Hepatocyte (in vitro differentiated cells): ENCODE data around the gene PTCRA. TPM values are rescaled to one million over a fixed set of nuclear protein-coding genes. Genes with fewer than 3 reads are reported as not detected.
A peak's percentile ranks its signal among the peaks of the same experiment; 100 is the strongest.

ENCODE experiments used
- DNase-seq: peaks from one replicate; pipeline ENCODE4 v3.0.0-alpha.2; 2016; ENCODE audit warnings: low spot score
- H2AFZ ChIP-seq: fragments of 200-600 bp; sonication (generic); 2 replicates; pipeline ENCODE4 v1.6.0; 2016; ENCODE audit warnings: antibody characterized with exemption, mild to moderate bottlenecking
- H3K27ac ChIP-seq: fragments of 200-600 bp; sonication (generic); 2 replicates; pipeline ENCODE4 v1.5.1; 2016; ENCODE audit warnings: mild to moderate bottlenecking
- H3K27me3 ChIP-seq: fragments of 200-600 bp; sonication (generic); 2 replicates; pipeline ENCODE4 v1.6.1; 2016
- H3K36me3 ChIP-seq: fragments of 200-600 bp; sonication (generic); replicated peaks from 2 replicates; pipeline ENCODE4 v1.5.1; 2016; ENCODE audit warnings: low read depth; ENCODE audit not compliant: insufficient read depth
- H3K4me1 ChIP-seq: fragments of 200-600 bp; sonication (generic); 2 replicates; pipeline ENCODE4 v1.5.1; 2016; ENCODE audit warnings: mild to moderate bottlenecking, moderate library complexity; ENCODE audit not compliant: insufficient read depth
- H3K4me2 ChIP-seq: fragments of 200-600 bp; sonication (generic); 2 replicates; pipeline ENCODE4 v1.6.0; 2016
- H3K4me3 ChIP-seq: fragments of 200-600 bp; sonication (generic); 2 replicates; pipeline ENCODE4 v1.5.1; 2016; ENCODE audit warnings: mild to moderate bottlenecking
- H3K79me2 ChIP-seq: fragments of 200-600 bp; sonication (generic); 2 replicates; pipeline ENCODE4 v1.6.0; 2017; ENCODE audit warnings: mild to moderate bottlenecking
- H3K9me2 ChIP-seq: fragments of 200-600 bp; sonication (generic); replicated peaks from 2 replicates; pipeline ENCODE4 v1.6.0; 2017; ENCODE audit warnings: mild to moderate bottlenecking; ENCODE audit not compliant: insufficient read depth
- H3K9me3 ChIP-seq: fragments of 200-600 bp; sonication (generic); 2 replicates; pipeline ENCODE4 v1.5.1; 2016; ENCODE audit warnings: low read depth, mild to moderate bottlenecking
- H4K20me1 ChIP-seq: fragments of 200-600 bp; sonication (generic); 2 replicates; pipeline ENCODE4 v1.6.0; 2016; ENCODE audit warnings: mild to moderate bottlenecking; ENCODE audit not compliant: insufficient read depth, poor library complexity, severe bottlenecking
- EZH2 ChIP-seq: fragments of 200-600 bp; sonication (generic); IDR thresholded peaks from 2 replicates; pipeline ENCODE4 v1.6.1; 2016; ENCODE audit warnings: antibody characterized with exemption, mild to moderate bottlenecking, borderline replicate concordance
- EZH2phosphoT487 ChIP-seq: fragments of 200-600 bp; sonication (generic); IDR thresholded peaks from one replicate; pipeline ENCODE4 v1.6.1; 2018; ENCODE audit warnings: antibody characterized with exemption, mild to moderate bottlenecking, low read depth, moderate library complexity; ENCODE audit not compliant: unreplicated experiment, severe bottlenecking
- WGBS: methylation state at CpG from one replicate; pipeline ENCODE4 v1.1.6; 2016; ENCODE audit warnings: low lambda C conversion rate; ENCODE audit errors: missing lambda C conversion rate; 5-methylcytosine and 5-hydroxymethylcytosine counted together
- polyA plus RNA-seq: library from polyadenylated mRNA; unstranded; fragments of >200 nt; fragmentation: Nextera tagmentation; extraction: Ambion mirVana; gene quantifications from 2 replicates; pipeline ENCODE4 v1.2.1, GENCODE V29; 2016
- total RNA-seq: library from RNA; depleted of rRNA; stranded (reverse); fragments of >200 nt; gene quantifications from 2 replicates; pipeline ENCODE4 v1.2.3, GENCODE V29; 2014
- TF ChIP-seq, protein P1 (sequence below): fragments of 200-600 bp; sonication (generic); IDR thresholded peaks from 2 replicates; pipeline ENCODE4 v1.5.1; 2016; ENCODE audit warnings: antibody characterized with exemption, mild to moderate bottlenecking; ENCODE audit not compliant: poor library complexity

PTCRA gene
- total and polyA plus RNA-seq, 2 experiments from 2014 or later: not detected

DNA sequence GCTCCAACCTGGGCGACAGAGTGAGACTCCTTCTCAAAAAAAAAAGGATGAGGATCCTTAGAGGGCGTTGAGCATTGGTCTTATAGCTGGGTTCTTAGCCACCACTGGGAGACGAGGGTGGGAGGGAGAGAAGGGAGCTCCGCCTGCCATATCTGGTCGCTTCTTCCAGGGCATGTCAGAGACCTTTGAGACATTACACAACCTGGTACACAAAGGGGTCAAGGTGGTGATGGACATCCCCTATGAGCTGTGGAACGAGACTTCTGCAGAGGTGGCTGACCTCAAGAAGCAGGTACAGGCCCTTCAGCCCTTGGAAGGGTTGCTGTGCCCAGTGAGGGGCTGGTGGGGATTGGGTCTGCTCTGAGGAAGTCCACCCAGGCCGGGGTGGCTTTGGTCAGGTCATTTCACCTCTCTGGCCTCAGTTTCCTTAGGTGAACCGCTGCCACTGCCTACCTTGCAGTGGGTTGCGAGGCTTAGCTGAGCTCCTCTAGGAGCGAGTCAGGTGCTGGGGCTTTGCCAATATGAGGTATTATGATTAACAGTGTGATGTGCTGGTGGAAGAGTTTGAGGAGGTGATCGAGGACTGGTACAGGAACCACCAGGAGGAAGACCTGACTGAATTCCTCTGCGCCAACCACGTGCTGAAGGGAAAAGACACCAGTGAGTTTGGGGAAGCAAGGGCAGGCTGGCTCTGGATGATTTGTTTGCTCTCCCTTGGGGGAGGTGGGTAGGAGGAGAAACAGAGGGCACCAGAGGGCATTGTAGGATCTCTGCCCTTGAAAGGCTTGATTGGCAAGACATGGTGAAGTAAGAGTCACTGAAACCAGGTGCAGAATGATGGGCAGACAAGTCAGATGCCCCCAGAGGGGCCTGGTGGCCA lies 21.9 kb downstream of the PTCRA start:
- no peaks in the 10 kb centered on the region for H3K9me2 ChIP-seq
- H3K27me3 ChIP-seq: no peaks in the 10 kb centered on the region
- no peaks in the 10 kb centered on the region for H4K20me1 ChIP-seq
- TF ChIP-seq EZH2 (no peak), EZH2phosphoT487 (no peak)
- TF ChIP-seq, protein P1, sequence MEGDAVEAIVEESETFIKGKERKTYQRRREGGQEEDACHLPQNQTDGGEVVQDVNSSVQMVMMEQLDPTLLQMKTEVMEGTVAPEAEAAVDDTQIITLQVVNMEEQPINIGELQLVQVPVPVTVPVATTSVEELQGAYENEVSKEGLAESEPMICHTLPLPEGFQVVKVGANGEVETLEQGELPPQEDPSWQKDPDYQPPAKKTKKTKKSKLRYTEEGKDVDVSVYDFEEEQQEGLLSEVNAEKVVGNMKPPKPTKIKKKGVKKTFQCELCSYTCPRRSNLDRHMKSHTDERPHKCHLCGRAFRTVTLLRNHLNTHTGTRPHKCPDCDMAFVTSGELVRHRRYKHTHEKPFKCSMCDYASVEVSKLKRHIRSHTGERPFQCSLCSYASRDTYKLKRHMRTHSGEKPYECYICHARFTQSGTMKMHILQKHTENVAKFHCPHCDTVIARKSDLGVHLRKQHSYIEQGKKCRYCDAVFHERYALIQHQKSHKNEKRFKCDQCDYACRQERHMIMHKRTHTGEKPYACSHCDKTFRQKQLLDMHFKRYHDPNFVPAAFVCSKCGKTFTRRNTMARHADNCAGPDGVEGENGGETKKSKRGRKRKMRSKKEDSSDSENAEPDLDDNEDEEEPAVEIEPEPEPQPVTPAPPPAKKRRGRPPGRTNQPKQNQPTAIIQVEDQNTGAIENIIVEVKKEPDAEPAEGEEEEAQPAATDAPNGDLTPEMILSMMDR: no peak
- peaks cover 39% of the 10 kb centered on the region for H3K79me2 ChIP-seq
- no peaks in the 10 kb centered on the region for H3K4me1 ChIP-seq
- H3K27ac ChIP-seq: no peak overlapping the region
- no peak overlapping the region for H3K4me2 ChIP-seq
- no peak overlapping the region for H2AFZ ChIP-seq
- 93% methylated on average over 13 of the region's 13 CpGs for WGBS
- H3K9me3 ChIP-seq: no peaks in the 10 kb centered on the region
- no peaks in the 10 kb centered on the region for H3K36me3 ChIP-seq
- H3K4me3 ChIP-seq: no peak overlapping the region
- no peak for DNase-seq

DNA sequence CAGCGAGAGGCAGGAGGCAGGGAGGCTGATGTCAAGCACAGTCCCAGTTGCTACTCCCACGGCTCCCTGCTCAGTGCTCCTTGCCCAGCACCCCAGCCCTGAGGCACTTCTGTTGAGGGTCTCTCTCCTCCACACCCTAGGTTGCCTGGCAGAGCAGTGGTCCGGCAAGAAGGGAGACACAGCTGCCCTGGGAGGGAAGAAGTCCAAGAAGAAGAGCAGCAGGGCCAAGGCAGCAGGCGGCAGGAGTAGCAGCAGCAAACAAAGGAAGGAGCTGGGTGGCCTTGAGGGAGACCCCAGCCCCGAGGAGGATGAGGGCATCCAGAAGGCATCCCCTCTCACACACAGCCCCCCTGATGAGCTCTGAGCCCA lies 22.6 kb downstream of the PTCRA start:
- no peaks in the 10 kb centered on the region for H3K36me3 ChIP-seq
- H3K27me3 ChIP-seq: no peaks in the 10 kb centered on the region
- no peak overlapping the region for H2AFZ ChIP-seq
- no peak overlapping the region for H3K27ac ChIP-seq
- WGBS: 96% methylated on average over 5 of the region's 5 CpGs
- TF ChIP-seq EZH2phosphoT487: no peak
- TF ChIP-seq EZH2: no peak
- TF ChIP-seq, protein P1: no peak
- H3K4me3 ChIP-seq: no peak overlapping the region
- DNase-seq: no peak
- H3K4me2 ChIP-seq: no peak overlapping the region
- no peaks in the 10 kb centered on the region for H4K20me1 ChIP-seq
- H3K9me2 ChIP-seq: no peaks in the 10 kb centered on the region
- H3K9me3 ChIP-seq: no peaks in the 10 kb centered on the region
- no peaks in the 10 kb centered on the region for H3K4me1 ChIP-seq
- H3K79me2 ChIP-seq: peaks cover 33% of the 10 kb centered on the region

GRCh38 chr6:42938987-42939809 lies 23.3 kb downstream of the PTCRA start:
- Histone ChIP-seq H3K4me2 (no peak overlapping the region), H3K4me1 (no peaks in the 10 kb centered on the region), H3K4me3 (no peak overlapping the region), H2AFZ (no peak overlapping the region), H3K9me2 (no peaks in the 10 kb centered on the region), H3K36me3 (no peaks in the 10 kb centered on the region), H3K79me2 (peaks cover 25% of the 10 kb centered on the region), H3K27ac (peak overlapping the region; percentile 51), H3K27me3 (no peaks in the 10 kb centered on the region), H3K9me3 (no peaks in the 10 kb centered on the region), H4K20me1 (no peaks in the 10 kb centered on the region)
- DNase-seq: peak; percentile 38
- WGBS: 88% methylated on average over 9 of the region's 9 CpGs
- TF ChIP-seq EZH2 (no peak), EZH2phosphoT487 (no peak)
- TF ChIP-seq, protein P1: no peak
